ENCODE measurements around the gene SFMBT1.

GRCh38 chr3:53074761-53075742, 29.2 kb upstream of the SFMBT1 start:
- TF ChIP-seq CTCF (IDR thresholded peaks at IDR 0.05; ENCODE audit: poor library complexity) (no peak), EZH2 (IDR thresholded peaks at IDR 0.05; ENCODE audit: borderline replicate concordance) (no peak)

All from hepatocyte (in vitro differentiated cells).